ENCODE results near the gene RHOD. TPM values are rescaled to one million over a fixed set of nuclear protein-coding genes. Genes with fewer than 3 reads are reported as not detected.

The RHOD gene
- total RNA-seq, 1 donor from 2014 or later = 29.8 TPM

- Mint-ChIP-seq H3K4me3 (ENCODE audit: unreplicated experiment) (no peak overlapping the region), H3K9me3 (ENCODE audit: unreplicated experiment) (no peaks in the 10 kb centered on the region), H3K36me3 (ENCODE audit: low read depth, unreplicated experiment) (peaks cover 2% of the 10 kb centered on the region), H3K4me1 (ENCODE audit: low read depth, unreplicated experiment) (peaks cover 12% of the 10 kb centered on the region), H3K27ac (ENCODE audit: unreplicated experiment) (peak overlapping the region; percentile 77), H3K27me3 (ENCODE audit: low read depth, unreplicated experiment) (peaks cover 13% of the 10 kb centered on the region)
- FAIRE-seq (no peak), DNase-seq (ENCODE audit: low read depth) (peak; percentile 41)
- Histone ChIP-seq H3K9me3 (ENCODE audit: insufficient read depth, low read depth, low read length) (no peaks in the 10 kb centered on the region), H3K4me1 (ENCODE audit: insufficient read depth, low read length) (peaks cover 36% of the 10 kb centered on the region), H3K27me3 (ENCODE audit: insufficient read depth, low read length) (no peaks in the 10 kb centered on the region), H3K27ac (ENCODE audit: low read depth, low read length) (peak overlapping the region; percentile 91), H3K9ac (ENCODE audit: low read length) (peak overlapping the region; percentile 80), H3K36me3 (ENCODE audit: insufficient read depth, low read length) (no peaks in the 10 kb centered on the region), H3K4me3 (ENCODE audit: insufficient read depth, low read depth, low read length) (no peak overlapping the region), H3K79me2 (ENCODE audit: insufficient read depth, low read length) (peaks cover 4% of the 10 kb centered on the region), H3K4me2 (ENCODE audit: low read length) (peak overlapping the region; percentile 88), H2AFZ (ENCODE audit: low read depth, low read length) (peak overlapping the region; percentile 12), H4K20me1 (ENCODE audit: insufficient read depth, low read length) (no peaks in the 10 kb centered on the region)
- TF ChIP-seq EZH2 (IDR thresholded peaks at IDR 0.05; ENCODE audit: insufficient read depth, low read length) (no peak), CTCF (IDR thresholded peaks at IDR 0.05; ENCODE audit: insufficient read depth, low read depth, low read length) (peak; percentile 69)
These were observed 2.7 kb upstream of the RHOD start for GRCh38 chr11:67053896-67054329.

- no peaks in the 10 kb centered on the region for H4K20me1 ChIP-seq (ENCODE audit: insufficient read depth, low read length)
- DNase-seq (ENCODE audit: low read depth) (peak; percentile 91), FAIRE-seq (peak; percentile 9)
- H3K9me3 ChIP-seq (ENCODE audit: insufficient read depth, low read depth, low read length) = no peaks in the 10 kb centered on the region
- peak overlapping the region; percentile 77 for H3K27ac Mint-ChIP-seq (ENCODE audit: unreplicated experiment)
- no peak overlapping the region for H3K4me3 Mint-ChIP-seq (ENCODE audit: unreplicated experiment)
- H3K9ac ChIP-seq (ENCODE audit: low read length) = peak overlapping the region; percentile 80
- peak overlapping the region; percentile 12 for H2AFZ ChIP-seq (ENCODE audit: low read depth, low read length)
- H3K4me3 ChIP-seq (ENCODE audit: insufficient read depth, low read depth, low read length) = no peak overlapping the region
- peaks cover 36% of the 10 kb centered on the region for H3K4me1 ChIP-seq (ENCODE audit: insufficient read depth, low read length)
- H3K79me2 ChIP-seq (ENCODE audit: insufficient read depth, low read length) = peaks cover 4% of the 10 kb centered on the region
- H3K4me2 ChIP-seq (ENCODE audit: low read length) = peak overlapping the region; percentile 88
- H3K4me1 Mint-ChIP-seq (ENCODE audit: low read depth, unreplicated experiment) = peaks cover 12% of the 10 kb centered on the region
- H3K36me3 Mint-ChIP-seq (ENCODE audit: low read depth, unreplicated experiment) = peaks cover 2% of the 10 kb centered on the region
- H3K9me3 Mint-ChIP-seq (ENCODE audit: unreplicated experiment) = no peaks in the 10 kb centered on the region
- H3K27me3 Mint-ChIP-seq (ENCODE audit: low read depth, unreplicated experiment) = peaks cover 13% of the 10 kb centered on the region
- H3K36me3 ChIP-seq (ENCODE audit: insufficient read depth, low read length) = no peaks in the 10 kb centered on the region
- peak overlapping the region; percentile 91 for H3K27ac ChIP-seq (ENCODE audit: low read depth, low read length)
- no peaks in the 10 kb centered on the region for H3K27me3 ChIP-seq (ENCODE audit: insufficient read depth, low read length)
- TF ChIP-seq CTCF (IDR thresholded peaks at IDR 0.05; ENCODE audit: insufficient read depth, low read depth, low read length) = no peak
- no peak for TF ChIP-seq EZH2 (IDR thresholded peaks at IDR 0.05; ENCODE audit: insufficient read depth, low read length)
These were observed 2.3 kb upstream of the RHOD start for GRCh38 chr11:67054346-67054835.

- no peaks in the 10 kb centered on the region for H3K9me3 Mint-ChIP-seq (ENCODE audit: unreplicated experiment)
- Histone ChIP-seq H3K36me3 (ENCODE audit: insufficient read depth, low read length) (no peaks in the 10 kb centered on the region), H3K27ac (ENCODE audit: low read depth, low read length) (peak overlapping the region; percentile 91), H3K4me1 (ENCODE audit: insufficient read depth, low read length) (peaks cover 40% of the 10 kb centered on the region), H3K9me3 (ENCODE audit: insufficient read depth, low read depth, low read length) (no peaks in the 10 kb centered on the region), H2AFZ (ENCODE audit: low read depth, low read length) (no peak overlapping the region), H4K20me1 (ENCODE audit: insufficient read depth, low read length) (peaks cover 5% of the 10 kb centered on the region), H3K9ac (ENCODE audit: low read length) (peak overlapping the region; percentile 80), H3K27me3 (ENCODE audit: insufficient read depth, low read length) (no peaks in the 10 kb centered on the region), H3K79me2 (ENCODE audit: insufficient read depth, low read length) (peaks cover 4% of the 10 kb centered on the region), H3K4me2 (ENCODE audit: low read length) (peak overlapping the region; percentile 88), H3K4me3 (ENCODE audit: insufficient read depth, low read depth, low read length) (no peak overlapping the region)
- peaks cover 12% of the 10 kb centered on the region for H3K4me1 Mint-ChIP-seq (ENCODE audit: low read depth, unreplicated experiment)
- DNase-seq (ENCODE audit: low read depth) (peak; percentile 75), FAIRE-seq (peak; percentile 56)
- peaks cover 10% of the 10 kb centered on the region for H3K27me3 Mint-ChIP-seq (ENCODE audit: low read depth, unreplicated experiment)
- TF ChIP-seq CTCF (IDR thresholded peaks at IDR 0.05; ENCODE audit: insufficient read depth, low read depth, low read length) (no peak), EZH2 (IDR thresholded peaks at IDR 0.05; ENCODE audit: insufficient read depth, low read length) (no peak)
- peaks cover 2% of the 10 kb centered on the region for H3K36me3 Mint-ChIP-seq (ENCODE audit: low read depth, unreplicated experiment)
- peak overlapping the region; percentile 79 for H3K4me3 Mint-ChIP-seq (ENCODE audit: unreplicated experiment)
- peak overlapping the region; percentile 77 for H3K27ac Mint-ChIP-seq (ENCODE audit: unreplicated experiment)
These were observed 1.7 kb upstream of the RHOD start for GRCh38 chr11:67054836-67055523.

Data from astrocyte (in vitro differentiated cells and primary cell).